MM.1S (cell line): ENCODE data around the gene CDADC1.

Source experiments
- DNase-seq: peaks from one replicate; pipeline ENCODE4 v3.0.0-alpha.2; 2015
- H2AFZ ChIP-seq: fragments of 300-600 bp; sonication (generic); 2 replicates; pipeline ENCODE4 v1.6.0; 2016; ENCODE audit warnings: antibody characterized with exemption, low read length
- H3F3A ChIP-seq: fragments of 300-600 bp; sonication (generic); 2 replicates; pipeline ENCODE4 v1.6.1; 2016; ENCODE audit warnings: mild to moderate bottlenecking, antibody characterized with exemption, low read length, moderate library complexity, mixed read lengths; ENCODE audit not compliant: insufficient read depth
- H3K27ac ChIP-seq: fragments of 300-600 bp; sonication (generic); 2 replicates; pipeline ENCODE4 v1.5.1; 2016; ENCODE audit warnings: mild to moderate bottlenecking, low read length
- H3K27me3 ChIP-seq: fragments of 300-600 bp; sonication (generic); replicated peaks from 2 replicates; pipeline ENCODE4 v1.6.0; 2016; ENCODE audit warnings: low read length; ENCODE audit not compliant: insufficient read depth
- H3K36me3 ChIP-seq: fragments of 300-600 bp; sonication (generic); replicated peaks from 2 replicates; pipeline ENCODE4 v1.6.1; 2016; ENCODE audit warnings: mild to moderate bottlenecking, low read length, mixed read lengths; ENCODE audit not compliant: insufficient read depth
- H3K4me1 ChIP-seq: fragments of 300-600 bp; sonication (generic); 2 replicates; pipeline ENCODE4 v1.6.1; 2016; ENCODE audit warnings: low read length, mixed read lengths
- H3K4me2 ChIP-seq: fragments of 300-600 bp; sonication (generic); 2 replicates; pipeline ENCODE4 v1.6.0; 2016; ENCODE audit warnings: low read depth, low read length
- H3K4me3 ChIP-seq: fragments of 300-600 bp; sonication (generic); 2 replicates; pipeline ENCODE4 v1.5.1; 2016; ENCODE audit warnings: low read length, mixed read lengths
- H3K79me2 ChIP-seq: fragments of 300-600 bp; sonication (generic); 2 replicates; pipeline ENCODE4 v1.6.1; 2016; ENCODE audit warnings: mixed run types, low read length, mixed read lengths
- H3K9ac ChIP-seq: fragments of 300-600 bp; sonication (generic); 2 replicates; pipeline ENCODE4 v1.6.1; 2016; ENCODE audit warnings: low read length, mixed read lengths
- H3K9me2 ChIP-seq: fragments of 300-600 bp; sonication (generic); replicated peaks from 2 replicates; pipeline ENCODE4 v1.6.1; 2016; ENCODE audit warnings: mild to moderate bottlenecking, low read length, mixed read lengths; ENCODE audit not compliant: insufficient read depth
- H3K9me3 ChIP-seq: fragments of 300-600 bp; sonication (generic); replicated peaks from 2 replicates; pipeline ENCODE4 v1.6.1; 2016; ENCODE audit warnings: mild to moderate bottlenecking, low read length, mixed read lengths; ENCODE audit not compliant: insufficient read depth
- H4K20me1 ChIP-seq: fragments of 300-600 bp; sonication (generic); 2 replicates; pipeline ENCODE4 v1.6.1; 2016; ENCODE audit warnings: mild to moderate bottlenecking, low read length, moderate library complexity, mixed read lengths; ENCODE audit not compliant: insufficient read depth
- EZH2 ChIP-seq: fragments of 300-600 bp; sonication (generic); optimal IDR thresholded peaks from 2 replicates; pipeline ENCODE3; 2017; ENCODE audit warnings: low read depth, mild to moderate bottlenecking, antibody characterized with exemption, low read length, mixed read lengths
- EZH2phosphoT487 ChIP-seq: fragments of 300-600 bp; sonication (generic); IDR thresholded peaks from 2 replicates; pipeline ENCODE4 v1.6.1; 2018; ENCODE audit warnings: antibody characterized with exemption, low read length
- TF ChIP-seq, protein P1 (sequence below): fragments of 300-600 bp; sonication (generic); IDR thresholded peaks from 2 replicates; pipeline ENCODE4 v1.5.1; 2016; ENCODE audit warnings: antibody characterized with exemption, low read length, mixed read lengths

The CDADC1 gene

GRCh38 chr13:49341941-49342340 is 94.2 kb downstream of the CDADC1 start:
- Histone ChIP-seq H3K9me2 (no peaks in the 10 kb centered on the region), H3F3A (no peaks in the 10 kb centered on the region), H3K9me3 (no peaks in the 10 kb centered on the region), H3K27ac (no peak overlapping the region), H3K27me3 (no peaks in the 10 kb centered on the region), H3K4me3 (no peak overlapping the region), H4K20me1 (no peaks in the 10 kb centered on the region), H3K4me2 (no peak overlapping the region), H3K36me3 (no peaks in the 10 kb centered on the region), H2AFZ (no peak overlapping the region), H3K4me1 (no peaks in the 10 kb centered on the region), H3K9ac (no peak overlapping the region), H3K79me2 (no peaks in the 10 kb centered on the region)
- no peak for TF ChIP-seq EZH2phosphoT487
- TF ChIP-seq, protein P1, sequence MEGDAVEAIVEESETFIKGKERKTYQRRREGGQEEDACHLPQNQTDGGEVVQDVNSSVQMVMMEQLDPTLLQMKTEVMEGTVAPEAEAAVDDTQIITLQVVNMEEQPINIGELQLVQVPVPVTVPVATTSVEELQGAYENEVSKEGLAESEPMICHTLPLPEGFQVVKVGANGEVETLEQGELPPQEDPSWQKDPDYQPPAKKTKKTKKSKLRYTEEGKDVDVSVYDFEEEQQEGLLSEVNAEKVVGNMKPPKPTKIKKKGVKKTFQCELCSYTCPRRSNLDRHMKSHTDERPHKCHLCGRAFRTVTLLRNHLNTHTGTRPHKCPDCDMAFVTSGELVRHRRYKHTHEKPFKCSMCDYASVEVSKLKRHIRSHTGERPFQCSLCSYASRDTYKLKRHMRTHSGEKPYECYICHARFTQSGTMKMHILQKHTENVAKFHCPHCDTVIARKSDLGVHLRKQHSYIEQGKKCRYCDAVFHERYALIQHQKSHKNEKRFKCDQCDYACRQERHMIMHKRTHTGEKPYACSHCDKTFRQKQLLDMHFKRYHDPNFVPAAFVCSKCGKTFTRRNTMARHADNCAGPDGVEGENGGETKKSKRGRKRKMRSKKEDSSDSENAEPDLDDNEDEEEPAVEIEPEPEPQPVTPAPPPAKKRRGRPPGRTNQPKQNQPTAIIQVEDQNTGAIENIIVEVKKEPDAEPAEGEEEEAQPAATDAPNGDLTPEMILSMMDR: no peak
- no peak for TF ChIP-seq EZH2
- no peak for DNase-seq

DNA sequence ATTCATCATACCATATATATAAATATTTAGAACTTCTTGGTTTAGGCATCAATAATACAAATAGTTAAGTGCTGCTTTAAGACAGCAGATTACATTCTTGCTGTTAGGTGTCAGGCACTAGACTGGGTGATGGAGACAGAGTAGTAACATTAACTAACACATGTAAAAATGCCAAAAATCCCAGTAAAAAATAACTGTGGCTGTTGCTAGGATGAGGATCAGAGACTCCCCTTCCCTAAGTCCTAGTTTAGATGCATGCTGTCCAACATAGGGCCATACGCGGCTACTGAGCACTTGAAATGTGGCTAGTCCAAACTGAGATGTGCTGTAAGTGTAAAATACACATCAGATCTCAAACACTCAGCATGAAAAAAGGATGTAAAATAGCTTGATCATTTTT is 94.7 kb downstream of the CDADC1 start:
- no peaks in the 10 kb centered on the region for H3K27me3 ChIP-seq
- DNase-seq: no peak
- H3K9ac ChIP-seq: no peak overlapping the region
- H3K79me2 ChIP-seq: no peaks in the 10 kb centered on the region
- no peak overlapping the region for H2AFZ ChIP-seq
- H3K4me1 ChIP-seq: no peaks in the 10 kb centered on the region
- no peak for TF ChIP-seq EZH2
- TF ChIP-seq, protein P1: no peak
- TF ChIP-seq EZH2phosphoT487: no peak
- no peak overlapping the region for H3K27ac ChIP-seq
- no peaks in the 10 kb centered on the region for H4K20me1 ChIP-seq
- no peaks in the 10 kb centered on the region for H3F3A ChIP-seq
- no peaks in the 10 kb centered on the region for H3K9me2 ChIP-seq
- H3K36me3 ChIP-seq: no peaks in the 10 kb centered on the region
- H3K4me2 ChIP-seq: no peak overlapping the region
- H3K9me3 ChIP-seq: no peaks in the 10 kb centered on the region
- no peak overlapping the region for H3K4me3 ChIP-seq
